HG03439 (cell line): ENCODE results near the gene RGCC.
"Not testable (repeated sequence)": the region's sequence is repeated elsewhere in the genome, so short reads cannot be mapped to it uniquely, and the experiment has no call there.

Experiments used
- ATAC-seq: cut with Tn5 transposase; IDR thresholded peaks from one replicate; pipeline ENCODE4 v1.9.1; 2021; ENCODE audit warnings: mild to moderate bottlenecking, moderate library complexity; ENCODE audit not compliant: unreplicated experiment

Gene RGCC

GRCh38 chr13:41488124-41488523 lies 30.8 kb downstream of the RGCC start:
- no peak for ATAC-seq

GRCh38 chr13:41490371-41491015 lies 33.1 kb downstream of the RGCC start:
- no peak for ATAC-seq

GRCh38 chr13:41491436-41491835 lies 34.1 kb downstream of the RGCC start:
- ATAC-seq = no peak

GRCh38 chr13:41492432-41493260 lies 35.3 kb downstream of the RGCC start:
- ATAC-seq = peak; percentile 64

GRCh38 chr13:41494202-41494601 lies 36.9 kb downstream of the RGCC start:
- ATAC-seq = no peak

- ATAC-seq = no peak
These were observed 37.7 kb downstream of the RGCC start for GRCh38 chr13:41495044-41495443.

- no peak for ATAC-seq
These were observed 39.3 kb downstream of the RGCC start for GRCh38 chr13:41496420-41497234.

- no peak for ATAC-seq
These were observed 40.1 kb downstream of the RGCC start for GRCh38 chr13:41497436-41497835.

GRCh38 chr13:41499452-41499851 lies 42.1 kb downstream of the RGCC start:
- ATAC-seq = no peak

GRCh38 chr13:41500511-41500910 lies 43.2 kb downstream of the RGCC start:
- ATAC-seq = no peak

GRCh38 chr13:41501281-41501680 lies 43.9 kb downstream of the RGCC start:
- ATAC-seq = no peak

GRCh38 chr13:41502031-41502430 lies 44.7 kb downstream of the RGCC start:
- ATAC-seq = peak; percentile 7

- peak; percentile 82 for ATAC-seq
These were observed 45.3 kb downstream of the RGCC start for GRCh38 chr13:41502673-41503072.

GRCh38 chr13:41503356-41503755 lies 46.0 kb downstream of the RGCC start:
- ATAC-seq = no peak

GRCh38 chr13:41504657-41505056 lies 47.3 kb downstream of the RGCC start:
- ATAC-seq = not testable (repeated sequence)

GRCh38 chr13:41505209-41505835 lies 48.0 kb downstream of the RGCC start:
- no peak for ATAC-seq

GRCh38 chr13:41506312-41506711 lies 49.0 kb downstream of the RGCC start:
- no peak for ATAC-seq

GRCh38 chr13:41509971-41510370 lies 52.6 kb downstream of the RGCC start:
- ATAC-seq = no peak

- no peak for ATAC-seq
These were observed 54.5 kb downstream of the RGCC start for GRCh38 chr13:41511827-41512226.

- no peak for ATAC-seq
These were observed 55.1 kb downstream of the RGCC start for GRCh38 chr13:41512441-41512840.

- no peak for ATAC-seq
These were observed 56.2 kb downstream of the RGCC start for GRCh38 chr13:41513600-41513999.
